HEK293 (cell line): Measurements from ENCODE around the gene MRPL36.

ENCODE experiments used
- CTCF ChIA-PET: fragments of 350-600 bp; formaldehyde crosslinking; extraction: SDS; loops from one replicate; lab custom pipeline; 2021; ENCODE audit warnings: antibody characterized with exemption; lab: Yijun Ruan, JAX
- POLR2A ChIA-PET: fragments of 300-600 bp; formaldehyde crosslinking; extraction: SDS; loops from one replicate; lab custom pipeline; 2020; ENCODE audit warnings: antibody characterized with exemption, inconsistent platforms; lab: Yijun Ruan, JAX
- H3K27ac ChIP-seq: fragments of 200-500 bp; sonication (Bioruptor generic); 2 replicates; pipeline ENCODE4 v1.5.1; 2014; ENCODE audit warnings: low read depth, low read length, control low read depth, inconsistent platforms; ENCODE audit errors: extremely low read depth
- H3K36me3 ChIP-seq, 2 experiments: fragments of 200-500 bp in 1 of 2; sonication (Bioruptor generic) in 1 of 2; 1 replicate in 1 of 2; 2 replicates in 1 of 2; pipeline ENCODE4 v1.5.1; 2014 to 2017; ENCODE audit warnings: inconsistent platforms in 2 of 2, low read length in 2 of 2; ENCODE audit not compliant: control insufficient read depth in 2 of 2, insufficient read depth in 1 of 2
- H3K4me1 ChIP-seq: fragments of 200-500 bp; sonication (Bioruptor generic); 2 replicates; pipeline ENCODE4 v1.5.1; 2014; ENCODE audit warnings: mild to moderate bottlenecking, low read length, inconsistent platforms; ENCODE audit not compliant: control insufficient read depth, insufficient read depth
- H3K4me3 ChIP-seq: 2 replicates; pipeline ENCODE4 v1.5.1; 2011; ENCODE audit warnings: low read depth, mild to moderate bottlenecking, control low read depth, low read length, moderate library complexity
- H3K9me3 ChIP-seq: fragments of 200-500 bp; sonication (Bioruptor generic); 2 replicates; pipeline ENCODE4 v1.5.1; 2014; ENCODE audit warnings: low read depth, low read length, inconsistent platforms; ENCODE audit not compliant: control insufficient read depth, insufficient read depth
- BCL6B ChIP-seq: fragments of 450-650 bp; formaldehyde crosslinking; IDR thresholded peaks from 2 replicates; pipeline ENCODE4 v1.5.1; 2017; ENCODE audit warnings: missing biosample characterization, missing genetic modification characterization
- KLF16 ChIP-seq: fragments of 450-650 bp; formaldehyde crosslinking; IDR thresholded peaks from 2 replicates; pipeline ENCODE4 v1.5.1; 2017; ENCODE audit warnings: missing biosample characterization, missing genetic modification characterization
- PRDM6 ChIP-seq: fragments of 450-650 bp; formaldehyde crosslinking; IDR thresholded peaks from 2 replicates; pipeline ENCODE4 v1.5.1; 2017; ENCODE audit warnings: missing biosample characterization, missing genetic modification characterization
- RBAK ChIP-seq: fragments of 450-650 bp; formaldehyde crosslinking; IDR thresholded peaks from 2 replicates; pipeline ENCODE4 v1.5.1; 2016; ENCODE audit warnings: missing biosample characterization, missing genetic modification characterization
- SCRT1 ChIP-seq: fragments of 450-650 bp; formaldehyde crosslinking; IDR thresholded peaks from 2 replicates; pipeline ENCODE4 v1.5.1; 2016; ENCODE audit warnings: missing biosample characterization, missing genetic modification characterization, borderline replicate concordance
- ZBTB8A ChIP-seq: fragments of 450-650 bp; formaldehyde crosslinking; IDR thresholded peaks from 2 replicates; pipeline ENCODE4 v1.5.1; 2016; ENCODE audit warnings: missing biosample characterization, missing genetic modification characterization
- ZFP37 ChIP-seq: fragments of 450-650 bp; formaldehyde crosslinking; IDR thresholded peaks from 2 replicates; pipeline ENCODE4 v1.5.1; 2016; ENCODE audit warnings: missing biosample characterization, missing genetic modification characterization
- ZNF175 ChIP-seq: fragments of 450-650 bp; formaldehyde crosslinking; IDR thresholded peaks from 2 replicates; pipeline ENCODE4 v1.5.1; 2016; ENCODE audit warnings: missing biosample characterization, missing genetic modification characterization
- ZNF18 ChIP-seq: fragments of 450-650 bp; formaldehyde crosslinking; IDR thresholded peaks from 2 replicates; pipeline ENCODE4 v1.5.1; 2016; ENCODE audit warnings: missing biosample characterization, missing genetic modification characterization
- ZNF391 ChIP-seq: fragments of 450-650 bp; formaldehyde crosslinking; IDR thresholded peaks from 2 replicates; pipeline ENCODE4 v1.5.1; 2016; ENCODE audit warnings: low read depth, missing biosample characterization, missing genetic modification characterization, borderline replicate concordance
- ZNF555 ChIP-seq: fragments of 450-650 bp; formaldehyde crosslinking; conservative IDR thresholded peaks from 2 replicates; pipeline ENCODE4 v1.5.1; 2017; ENCODE audit warnings: missing biosample characterization, mild to moderate bottlenecking, missing genetic modification characterization, inconsistent platforms
- ZNF558 ChIP-seq: fragments of 450-650 bp; formaldehyde crosslinking; IDR thresholded peaks from 2 replicates; pipeline ENCODE4 v1.5.1; 2016; ENCODE audit warnings: missing biosample characterization, missing genetic modification characterization
- ZNF629 ChIP-seq: fragments of 450-650 bp; formaldehyde crosslinking; IDR thresholded peaks from 2 replicates; pipeline ENCODE4 v1.5.1; 2017; ENCODE audit warnings: missing biosample characterization, missing genetic modification characterization
- ZNF747 ChIP-seq: fragments of 450-650 bp; formaldehyde crosslinking; IDR thresholded peaks from 2 replicates; pipeline ENCODE4 v1.5.1; 2016; ENCODE audit warnings: missing biosample characterization, missing genetic modification characterization
- ZNF776 ChIP-seq: fragments of 450-650 bp; formaldehyde crosslinking; IDR thresholded peaks from 2 replicates; pipeline ENCODE4 v1.5.0; 2017; ENCODE audit warnings: missing biosample characterization, missing genetic modification characterization, borderline replicate concordance
- ZNF830 ChIP-seq: fragments of 450-650 bp; IDR thresholded peaks from 2 replicates; pipeline ENCODE4 v1.5.0; 2018; ENCODE audit warnings: missing biosample characterization, missing genetic modification characterization, low read depth, mild to moderate bottlenecking, moderate library complexity
- ZSCAN16 ChIP-seq: fragments of 450-650 bp; formaldehyde crosslinking; IDR thresholded peaks from 2 replicates; pipeline ENCODE4 v1.5.1; 2016; ENCODE audit warnings: missing biosample characterization, missing genetic modification characterization
- ZXDB ChIP-seq: fragments of 450-650 bp; formaldehyde crosslinking; IDR thresholded peaks from 2 replicates; pipeline ENCODE4 v1.5.1; 2016; ENCODE audit warnings: missing biosample characterization, missing genetic modification characterization
- TF ChIP-seq, protein P1 (sequence below): fragments of 450-650 bp; IDR thresholded peaks from 2 replicates; pipeline ENCODE4 v1.5.1; 2018; ENCODE audit warnings: missing biosample characterization, missing genetic modification characterization
- TF ChIP-seq, protein P2 (sequence below): fragments of 450-650 bp; formaldehyde crosslinking; IDR thresholded peaks from 2 replicates; pipeline ENCODE4 v1.5.1; 2016; ENCODE audit warnings: missing biosample characterization, missing genetic modification characterization, borderline replicate concordance

Gene MRPL36

DNA sequence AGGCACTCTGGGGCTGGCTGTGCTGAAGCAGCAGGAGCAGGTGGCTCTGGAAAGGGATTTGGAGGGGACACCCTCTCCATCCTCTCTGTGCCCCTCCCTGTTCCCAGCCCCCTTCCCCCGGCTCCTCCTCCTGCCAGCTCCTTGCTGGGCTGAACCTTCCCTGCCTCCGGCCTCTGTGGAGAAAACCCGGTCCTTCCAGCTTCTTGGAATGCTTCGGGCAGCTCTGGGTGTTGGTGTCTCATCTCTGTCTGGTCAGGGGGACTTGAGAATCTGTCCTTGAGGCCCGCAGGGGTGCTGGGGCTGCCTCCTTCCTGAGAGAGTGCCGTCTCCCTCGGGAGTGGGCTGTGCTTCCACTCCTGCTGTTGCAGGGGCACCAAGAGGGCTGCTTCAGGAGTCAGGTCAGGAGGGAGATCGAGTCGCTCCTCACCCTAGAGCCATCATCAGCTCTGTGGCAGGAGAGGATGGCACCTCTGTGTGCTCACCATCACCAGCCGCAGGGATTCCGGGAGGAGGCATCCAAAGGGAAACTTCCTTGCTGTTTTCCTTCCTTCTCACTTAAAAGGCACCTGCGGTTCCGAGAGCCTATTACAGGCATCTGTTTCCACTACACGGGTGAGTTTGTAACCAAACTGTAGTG is 32.2 kb upstream of the MRPL36 start (continued):
- TF ChIP-seq ZNF555 (tag by site-specific recombination): no peak
- no peak for TF ChIP-seq ZNF830 (tag by site-specific recombination)
- TF ChIP-seq BCL6B: no peak
- TF ChIP-seq ZNF629 (tag by site-specific recombination): no peak
- TF ChIP-seq, all 188 proteins: peak for 3

DNA sequence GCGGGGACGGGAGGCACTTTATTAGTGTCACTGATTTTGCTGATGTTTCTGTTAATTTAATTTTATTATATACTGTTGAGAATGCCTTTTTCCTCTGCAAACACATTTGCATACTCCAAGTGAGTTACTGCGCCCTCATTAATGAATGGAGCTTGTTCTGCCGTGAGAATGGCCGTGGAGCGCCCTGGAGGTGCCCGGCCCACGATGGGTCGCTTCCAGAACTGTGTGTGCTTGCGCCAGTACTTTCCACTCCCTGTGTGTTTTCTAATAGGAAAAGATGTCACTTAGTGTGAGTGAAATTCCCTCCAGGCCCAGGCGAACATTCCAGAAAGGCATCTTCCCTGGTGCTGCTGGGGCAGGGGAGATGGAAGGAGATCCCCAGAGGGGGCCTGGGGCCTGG is 31.6 kb upstream of the MRPL36 start:
- POLR2A ChIA-PET: no interaction called here
- H3K9me3 ChIP-seq: no peaks in the 10 kb centered on the region
- no peak for TF ChIP-seq ZNF558 (tag by site-specific recombination)
- TF ChIP-seq KLF16 (tag by site-specific recombination): no peak
- no peak for TF ChIP-seq ZNF175 (tag by site-specific recombination)
- TF ChIP-seq ZNF747: no peak
- no peak for TF ChIP-seq ZNF18 (tag by site-specific recombination)
- TF ChIP-seq ZBTB8A (tag by site-specific recombination): no peak
- no peak for TF ChIP-seq ZXDB (tag by site-specific recombination)
- TF ChIP-seq, protein P1, sequence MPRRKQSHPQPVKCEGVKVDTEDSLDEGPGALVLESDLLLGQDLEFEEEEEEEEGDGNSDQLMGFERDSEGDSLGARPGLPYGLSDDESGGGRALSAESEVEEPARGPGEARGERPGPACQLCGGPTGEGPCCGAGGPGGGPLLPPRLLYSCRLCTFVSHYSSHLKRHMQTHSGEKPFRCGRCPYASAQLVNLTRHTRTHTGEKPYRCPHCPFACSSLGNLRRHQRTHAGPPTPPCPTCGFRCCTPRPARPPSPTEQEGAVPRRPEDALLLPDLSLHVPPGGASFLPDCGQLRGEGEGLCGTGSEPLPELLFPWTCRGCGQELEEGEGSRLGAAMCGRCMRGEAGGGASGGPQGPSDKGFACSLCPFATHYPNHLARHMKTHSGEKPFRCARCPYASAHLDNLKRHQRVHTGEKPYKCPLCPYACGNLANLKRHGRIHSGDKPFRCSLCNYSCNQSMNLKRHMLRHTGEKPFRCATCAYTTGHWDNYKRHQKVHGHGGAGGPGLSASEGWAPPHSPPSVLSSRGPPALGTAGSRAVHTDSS (tag by site-specific recombination): no peak
- TF ChIP-seq ZNF776 (tag by site-specific recombination): no peak
- no peak for TF ChIP-seq BCL6B
- no peak for TF ChIP-seq ZFP37 (tag by site-specific recombination)
- TF ChIP-seq ZNF391 (tag by site-specific recombination): no peak
- TF ChIP-seq, protein P2, sequence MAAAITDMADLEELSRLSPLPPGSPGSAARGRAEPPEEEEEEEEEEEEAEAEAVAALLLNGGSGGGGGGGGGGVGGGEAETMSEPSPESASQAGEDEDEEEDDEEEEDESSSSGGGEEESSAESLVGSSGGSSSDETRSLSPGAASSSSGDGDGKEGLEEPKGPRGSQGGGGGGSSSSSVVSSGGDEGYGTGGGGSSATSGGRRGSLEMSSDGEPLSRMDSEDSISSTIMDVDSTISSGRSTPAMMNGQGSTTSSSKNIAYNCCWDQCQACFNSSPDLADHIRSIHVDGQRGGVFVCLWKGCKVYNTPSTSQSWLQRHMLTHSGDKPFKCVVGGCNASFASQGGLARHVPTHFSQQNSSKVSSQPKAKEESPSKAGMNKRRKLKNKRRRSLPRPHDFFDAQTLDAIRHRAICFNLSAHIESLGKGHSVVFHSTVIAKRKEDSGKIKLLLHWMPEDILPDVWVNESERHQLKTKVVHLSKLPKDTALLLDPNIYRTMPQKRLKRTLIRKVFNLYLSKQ (tag by site-specific recombination): no peak
- no peak for TF ChIP-seq SCRT1 (tag by site-specific recombination)
- TF ChIP-seq PRDM6: no peak
- TF ChIP-seq ZSCAN16 (tag by site-specific recombination): no peak
- no peak for TF ChIP-seq RBAK (tag by site-specific recombination)
- TF ChIP-seq, all 188 proteins: peak for 0
- Histone ChIP-seq H3K4me3 (no peak overlapping the region), H3K36me3 (peaks cover 7 to 13% of the 10 kb centered on the region in 2 experiments), H3K27ac (no peak overlapping the region), H3K4me1 (no peaks in the 10 kb centered on the region)
- CTCF ChIA-PET: no interaction called here
